DMS 273 treated with DMSO at 0.1 percent for 48 hours (cell line): ENCODE measurements around the gene MICU2.

Source experiments
- DNase-seq: peaks from one replicate; lab custom pipeline; 2025; lab: John Stamatoyannopoulos, UW

MICU2 gene

GRCh38 chr13:21603531-21604448 lies at the start of gene MICU2:
TSS of gene MICU2 (minus strand) at chr13:21604170. CDS start at chr13:21604148, 22 bp downstream.
- peak; percentile 60 for DNase-seq

- no peak for DNase-seq
Observed at GRCh38 chr13:21641629-21642028, 37.7 kb upstream of the MICU2 start.

GRCh38 chr13:21639561-21639960 lies 35.6 kb upstream of the MICU2 start:
- no peak for DNase-seq

- no peak for DNase-seq
Observed at GRCh38 chr13:21638319-21639282, 34.6 kb upstream of the MICU2 start.

- no peak for DNase-seq
Observed at GRCh38 chr13:21637296-21637695, 33.3 kb upstream of the MICU2 start.

- DNase-seq = no peak
Observed at GRCh38 chr13:21636656-21637055, 32.7 kb upstream of the MICU2 start.

GRCh38 chr13:21632196-21632595 lies 28.2 kb upstream of the MICU2 start:
- DNase-seq = no peak

- DNase-seq = no peak
Observed at GRCh38 chr13:21625366-21625765, 21.4 kb upstream of the MICU2 start.

- no peak for DNase-seq
Observed at GRCh38 chr13:21620861-21621260, 16.9 kb upstream of the MICU2 start.

- no peak for DNase-seq
Observed at GRCh38 chr13:21619633-21620220, 15.8 kb upstream of the MICU2 start.

- DNase-seq = no peak
Observed at GRCh38 chr13:21616880-21617279, 12.9 kb upstream of the MICU2 start.

GRCh38 chr13:21616205-21616866 lies 12.4 kb upstream of the MICU2 start:
- DNase-seq = no peak

- no peak for DNase-seq
Observed at GRCh38 chr13:21615427-21615826, 11.5 kb upstream of the MICU2 start.

- DNase-seq = no peak
Observed at GRCh38 chr13:21613791-21614190, 9.8 kb upstream of the MICU2 start.

GRCh38 chr13:21611385-21611784 lies 7.4 kb upstream of the MICU2 start:
- DNase-seq = no peak

- DNase-seq = no peak
Observed at GRCh38 chr13:21610687-21611086, 6.7 kb upstream of the MICU2 start.

- no peak for DNase-seq
Observed at GRCh38 chr13:21608961-21609360, 5.0 kb upstream of the MICU2 start.

GRCh38 chr13:21606796-21607195 lies 2.8 kb upstream of the MICU2 start:
- DNase-seq = no peak

GRCh38 chr13:21606251-21606650 lies 2.3 kb upstream of the MICU2 start:
- DNase-seq = no peak

GRCh38 chr13:21596722-21597121 lies 7.2 kb downstream of the MICU2 start:
- DNase-seq = no peak

GRCh38 chr13:21595546-21595822 lies 8.5 kb downstream of the MICU2 start:
- DNase-seq = no peak
